AG04449 (cell line): ENCODE data around the gene SLC16A9.
A peak's percentile ranks its signal among the peaks of the same experiment; 100 is the strongest.

Experiments used
- CTCF ChIA-PET: fragments of 350-600 bp; formaldehyde crosslinking; extraction: SDS; loops from one replicate; lab custom pipeline; 2021; ENCODE audit warnings: antibody characterized with exemption; lab: Yijun Ruan, JAX
- POLR2A ChIA-PET: fragments of 400-600, 350-600 bp; formaldehyde crosslinking; extraction: SDS; loops from one replicate; lab custom pipeline; 2020; ENCODE audit warnings: antibody characterized with exemption, inconsistent platforms; lab: Yijun Ruan, JAX
- DNase-seq: peaks from one replicate; pipeline ENCODE4 v3.0.0-alpha.2; 2010; ENCODE audit warnings: low read depth, low spot score
- H3K4me3 ChIP-seq: 2 replicates; pipeline ENCODE4 v1.5.1; 2011; ENCODE audit warnings: low read depth, mild to moderate bottlenecking, control low read depth, low read length
- TF ChIP-seq, protein P1 (sequence below): IDR thresholded peaks from one replicate; pipeline ENCODE4 v1.5.1; 2011; ENCODE audit warnings: mild to moderate bottlenecking, moderate library complexity, low read length, control low read depth, inconsistent platforms; ENCODE audit not compliant: insufficient read depth; ENCODE audit errors: missing control alignments

The SLC16A9 gene, protein sequence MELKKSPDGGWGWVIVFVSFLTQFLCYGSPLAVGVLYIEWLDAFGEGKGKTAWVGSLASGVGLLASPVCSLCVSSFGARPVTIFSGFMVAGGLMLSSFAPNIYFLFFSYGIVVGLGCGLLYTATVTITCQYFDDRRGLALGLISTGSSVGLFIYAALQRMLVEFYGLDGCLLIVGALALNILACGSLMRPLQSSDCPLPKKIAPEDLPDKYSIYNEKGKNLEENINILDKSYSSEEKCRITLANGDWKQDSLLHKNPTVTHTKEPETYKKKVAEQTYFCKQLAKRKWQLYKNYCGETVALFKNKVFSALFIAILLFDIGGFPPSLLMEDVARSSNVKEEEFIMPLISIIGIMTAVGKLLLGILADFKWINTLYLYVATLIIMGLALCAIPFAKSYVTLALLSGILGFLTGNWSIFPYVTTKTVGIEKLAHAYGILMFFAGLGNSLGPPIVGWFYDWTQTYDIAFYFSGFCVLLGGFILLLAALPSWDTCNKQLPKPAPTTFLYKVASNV

DNA sequence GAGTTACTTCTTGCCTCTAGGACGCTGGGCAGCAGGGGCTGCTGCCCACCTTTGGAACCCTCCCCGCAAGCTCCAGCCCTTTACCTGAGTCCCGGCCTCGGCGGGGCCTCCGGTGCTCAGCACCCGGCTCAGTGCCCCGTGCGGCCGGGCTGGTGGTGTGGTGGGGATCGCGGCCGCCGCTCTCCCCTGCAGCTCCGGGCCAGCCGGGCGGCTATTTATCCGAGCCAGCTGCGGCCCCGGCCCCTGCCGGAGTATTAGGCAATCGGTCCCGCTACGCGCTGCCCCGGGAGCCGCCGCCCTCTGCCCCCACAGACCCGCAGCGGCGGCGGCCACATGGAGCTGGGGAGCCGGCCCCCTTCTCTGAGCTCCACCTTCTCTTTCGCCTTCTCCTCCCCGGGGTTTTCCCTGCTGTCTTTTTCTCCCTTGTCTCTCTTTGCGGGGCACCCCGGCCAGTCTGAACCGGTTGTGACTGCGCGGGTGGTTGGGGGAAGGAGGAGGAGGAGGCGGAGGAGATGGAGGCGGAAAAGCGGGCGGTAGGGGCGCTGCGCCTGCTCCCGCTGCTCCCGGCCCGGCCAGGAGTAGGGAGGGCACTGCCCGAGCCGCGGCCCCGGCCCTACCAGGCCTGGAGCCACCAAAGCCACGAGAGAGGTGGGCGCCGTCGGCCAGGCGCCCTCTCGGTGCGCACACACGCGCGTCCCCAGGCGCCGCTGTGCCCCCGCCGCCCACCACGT lies at the start of gene SLC16A9:
Gene SLC16A9, minus strand, starts transcription at position 456 of the 731 bp plus-strand sequence. CDS start 25,559 bp downstream, outside the sequence.
- TF ChIP-seq, protein P1, sequence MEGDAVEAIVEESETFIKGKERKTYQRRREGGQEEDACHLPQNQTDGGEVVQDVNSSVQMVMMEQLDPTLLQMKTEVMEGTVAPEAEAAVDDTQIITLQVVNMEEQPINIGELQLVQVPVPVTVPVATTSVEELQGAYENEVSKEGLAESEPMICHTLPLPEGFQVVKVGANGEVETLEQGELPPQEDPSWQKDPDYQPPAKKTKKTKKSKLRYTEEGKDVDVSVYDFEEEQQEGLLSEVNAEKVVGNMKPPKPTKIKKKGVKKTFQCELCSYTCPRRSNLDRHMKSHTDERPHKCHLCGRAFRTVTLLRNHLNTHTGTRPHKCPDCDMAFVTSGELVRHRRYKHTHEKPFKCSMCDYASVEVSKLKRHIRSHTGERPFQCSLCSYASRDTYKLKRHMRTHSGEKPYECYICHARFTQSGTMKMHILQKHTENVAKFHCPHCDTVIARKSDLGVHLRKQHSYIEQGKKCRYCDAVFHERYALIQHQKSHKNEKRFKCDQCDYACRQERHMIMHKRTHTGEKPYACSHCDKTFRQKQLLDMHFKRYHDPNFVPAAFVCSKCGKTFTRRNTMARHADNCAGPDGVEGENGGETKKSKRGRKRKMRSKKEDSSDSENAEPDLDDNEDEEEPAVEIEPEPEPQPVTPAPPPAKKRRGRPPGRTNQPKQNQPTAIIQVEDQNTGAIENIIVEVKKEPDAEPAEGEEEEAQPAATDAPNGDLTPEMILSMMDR: peak; percentile 42
- no peak for DNase-seq
- CTCF ChIA-PET: interaction anchor here (0.7 kb wide), 1 partner anchor 15 kb away, joined by 3 read pairs; no protein-coding TSS in a partner anchor
- H3K4me3 ChIP-seq: peak within 1 kb of the TSS; percentile 53
- POLR2A ChIA-PET: no interaction called here

DNA sequence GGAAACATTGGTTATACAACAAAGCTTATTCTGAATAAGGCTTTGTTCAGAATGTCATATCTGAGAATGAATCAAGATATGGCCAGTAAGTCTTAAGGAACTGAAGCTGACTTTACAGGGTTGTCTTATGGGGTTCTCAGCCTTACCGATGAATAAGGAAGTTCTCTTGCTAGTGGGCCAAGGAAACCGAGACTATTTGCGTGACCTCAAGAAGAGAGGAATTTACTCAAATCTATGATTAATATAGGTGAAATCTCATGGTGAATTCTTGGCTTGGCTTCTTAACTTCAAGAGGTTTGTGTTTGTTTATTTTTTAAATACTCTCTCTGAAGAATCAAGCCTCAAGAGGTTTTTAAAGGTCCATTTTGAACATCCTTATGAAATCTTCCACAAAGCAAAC lies 48.3 kb upstream of the SLC16A9 start:
- TF ChIP-seq, protein P1: no peak
- H3K4me3 ChIP-seq: no peak overlapping the region
- DNase-seq: peak; percentile 19
- ChIA-PET POLR2A (no interaction called here), CTCF (no interaction called here)

DNA sequence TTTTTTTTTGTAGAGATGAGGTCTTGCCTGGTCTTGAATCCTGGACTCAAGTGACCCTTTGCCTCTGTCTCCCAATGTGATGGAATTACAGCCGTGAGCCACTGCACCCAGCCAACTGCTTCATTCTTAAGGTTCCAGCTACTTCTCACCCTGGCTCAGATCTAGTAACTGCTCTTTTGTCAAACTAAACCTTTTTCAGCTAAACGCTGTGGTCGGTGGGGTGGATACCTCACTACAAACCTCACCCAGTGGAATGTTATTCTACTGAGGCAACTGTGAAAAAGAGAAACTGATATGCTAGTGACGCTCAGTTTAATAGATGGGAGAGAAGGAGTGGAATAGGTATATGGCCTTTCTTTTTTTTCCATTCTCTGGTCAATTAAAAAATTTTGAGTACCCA lies 45.3 kb upstream of the SLC16A9 start:
- H3K4me3 ChIP-seq: no peak overlapping the region
- CTCF ChIA-PET: no interaction called here
- POLR2A ChIA-PET: no interaction called here
- TF ChIP-seq, protein P1: no peak
- DNase-seq: no peak

DNA sequence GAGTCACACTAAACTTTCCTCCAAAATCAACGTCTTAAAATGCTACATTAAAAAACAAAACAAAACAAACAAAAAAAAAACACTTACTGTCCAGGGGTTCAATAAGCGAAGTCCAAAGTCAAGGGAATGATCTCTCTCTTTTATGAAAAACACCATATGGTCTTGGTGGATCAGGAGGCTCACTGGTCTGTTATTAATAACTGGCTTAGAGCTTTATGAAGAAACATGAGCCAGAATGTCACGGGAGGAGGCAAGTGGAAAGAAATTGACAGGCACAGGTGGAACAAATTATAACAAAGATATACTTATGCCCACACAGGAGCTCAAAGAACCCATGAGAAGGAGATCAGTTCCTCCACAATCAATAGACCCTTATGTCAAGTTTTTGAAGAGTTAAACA lies 43.6 kb upstream of the SLC16A9 start, which contains the start of gene MRLN:
Gene MRLN, minus strand, starts transcription at position 189 of the 400 bp plus-strand sequence.
- ChIA-PET CTCF (no interaction called here), POLR2A (no interaction called here)
- no peak for DNase-seq
- H3K4me3 ChIP-seq: no peak within 1 kb of the TSS
- TF ChIP-seq, protein P1: no peak

DNA sequence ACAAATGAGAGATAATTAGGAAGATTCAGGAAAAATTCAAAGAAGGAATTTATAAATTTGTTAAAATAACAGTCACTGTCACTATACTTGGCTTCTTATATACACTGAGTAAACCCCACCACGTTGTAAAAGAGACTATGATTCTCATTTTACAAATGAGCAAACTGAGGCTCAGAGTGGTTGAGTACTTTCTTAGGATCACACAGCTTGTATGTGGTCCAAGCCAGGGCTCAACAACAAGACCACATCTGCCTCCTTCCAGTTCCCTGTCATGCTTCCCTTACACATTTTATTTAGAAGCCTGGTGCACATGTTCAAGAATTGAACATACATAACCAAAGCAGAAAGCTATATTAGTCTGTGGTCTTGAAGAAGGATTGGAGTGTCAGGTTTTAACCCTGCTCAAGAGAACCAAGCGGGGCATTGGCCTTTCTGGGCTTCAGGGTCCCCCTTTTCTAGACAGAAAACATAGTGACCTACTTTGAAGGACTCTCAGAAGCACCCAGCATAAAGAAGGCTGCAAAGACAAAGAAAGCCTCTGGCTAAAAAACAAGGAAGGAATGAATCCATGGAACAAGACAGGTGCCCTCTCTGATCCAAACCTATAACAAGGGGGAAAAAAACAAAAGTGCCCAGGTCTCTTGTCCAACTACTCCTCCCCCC lies 42.8 kb upstream of the SLC16A9 start:
- CTCF ChIA-PET: no interaction called here
- no peak overlapping the region for H3K4me3 ChIP-seq
- TF ChIP-seq, protein P1: no peak
- POLR2A ChIA-PET: no interaction called here
- DNase-seq: no peak
